Measurements from ENCODE around the gene CXCR2.
"Not testable (repeated sequence)": the region's sequence is repeated elsewhere in the genome, so short reads cannot be mapped to it uniquely, and the experiment has no call there.

Gene CXCR2

DNA sequence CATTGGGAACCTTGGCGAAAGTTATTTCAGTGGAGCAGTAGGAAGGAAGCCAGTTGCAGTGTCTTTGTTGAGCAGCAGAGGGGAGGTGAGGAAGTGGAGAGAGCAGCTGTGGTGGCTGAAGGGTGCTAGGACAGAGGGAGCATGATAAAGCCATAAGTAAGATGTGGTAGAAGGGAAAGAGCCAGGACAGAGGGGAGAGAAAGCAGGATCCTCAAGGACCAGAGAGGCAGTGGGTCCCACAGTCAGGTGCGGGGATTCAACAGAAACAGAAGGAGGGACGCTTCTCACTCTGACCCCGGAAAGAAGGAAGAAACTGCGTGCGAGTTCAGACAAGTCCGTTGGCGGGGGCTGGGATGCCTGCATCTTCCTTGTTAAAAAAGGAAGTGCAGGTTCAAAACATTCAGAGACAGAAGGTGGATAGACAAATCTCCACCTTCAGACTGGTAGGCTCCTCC lies at the start of gene CXCR2:
TSS of gene CXCR2 (plus strand) at position 403 of the 455 bp plus-strand sequence. CDS start 8,774 bp downstream, outside the sequence.
- DNase-seq: no peak

DNA sequence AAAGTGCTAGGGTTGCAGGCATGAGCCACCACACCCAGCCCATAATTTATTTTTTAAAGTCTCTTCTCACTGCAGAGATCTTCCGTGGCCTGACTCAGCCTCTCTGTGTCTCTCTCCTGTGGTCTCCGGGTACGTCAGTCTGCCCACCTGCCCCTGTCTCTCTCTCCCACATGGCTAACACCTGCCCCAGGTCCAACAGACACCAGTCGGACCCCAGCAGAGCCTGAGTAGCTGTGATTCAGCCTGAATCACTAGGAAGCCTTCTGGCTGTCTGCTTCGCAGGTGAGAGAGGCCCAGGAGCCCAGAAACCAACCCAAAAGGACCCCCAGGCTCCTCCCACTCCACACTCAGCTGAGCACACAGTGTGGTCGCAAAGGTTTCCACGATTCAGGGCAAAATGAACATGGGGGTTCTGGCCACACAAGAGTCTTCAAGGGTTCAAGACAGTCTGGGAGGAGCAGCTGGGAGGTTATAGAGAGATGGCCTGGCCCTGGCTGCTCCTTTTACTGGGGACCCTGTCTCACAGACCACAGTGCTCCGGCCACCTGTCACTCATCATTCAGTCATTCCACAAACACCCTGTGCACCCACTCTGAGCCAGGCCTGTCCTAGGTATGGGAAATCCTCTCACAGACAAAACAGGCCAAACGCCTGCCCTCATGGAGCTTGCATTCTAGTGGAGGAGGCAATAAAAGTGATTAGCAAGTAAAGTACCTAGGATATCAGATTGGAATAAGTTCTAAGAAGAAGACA lies 48.2 kb upstream of the CXCR2 start:
- DNase-seq: no peak

DNA sequence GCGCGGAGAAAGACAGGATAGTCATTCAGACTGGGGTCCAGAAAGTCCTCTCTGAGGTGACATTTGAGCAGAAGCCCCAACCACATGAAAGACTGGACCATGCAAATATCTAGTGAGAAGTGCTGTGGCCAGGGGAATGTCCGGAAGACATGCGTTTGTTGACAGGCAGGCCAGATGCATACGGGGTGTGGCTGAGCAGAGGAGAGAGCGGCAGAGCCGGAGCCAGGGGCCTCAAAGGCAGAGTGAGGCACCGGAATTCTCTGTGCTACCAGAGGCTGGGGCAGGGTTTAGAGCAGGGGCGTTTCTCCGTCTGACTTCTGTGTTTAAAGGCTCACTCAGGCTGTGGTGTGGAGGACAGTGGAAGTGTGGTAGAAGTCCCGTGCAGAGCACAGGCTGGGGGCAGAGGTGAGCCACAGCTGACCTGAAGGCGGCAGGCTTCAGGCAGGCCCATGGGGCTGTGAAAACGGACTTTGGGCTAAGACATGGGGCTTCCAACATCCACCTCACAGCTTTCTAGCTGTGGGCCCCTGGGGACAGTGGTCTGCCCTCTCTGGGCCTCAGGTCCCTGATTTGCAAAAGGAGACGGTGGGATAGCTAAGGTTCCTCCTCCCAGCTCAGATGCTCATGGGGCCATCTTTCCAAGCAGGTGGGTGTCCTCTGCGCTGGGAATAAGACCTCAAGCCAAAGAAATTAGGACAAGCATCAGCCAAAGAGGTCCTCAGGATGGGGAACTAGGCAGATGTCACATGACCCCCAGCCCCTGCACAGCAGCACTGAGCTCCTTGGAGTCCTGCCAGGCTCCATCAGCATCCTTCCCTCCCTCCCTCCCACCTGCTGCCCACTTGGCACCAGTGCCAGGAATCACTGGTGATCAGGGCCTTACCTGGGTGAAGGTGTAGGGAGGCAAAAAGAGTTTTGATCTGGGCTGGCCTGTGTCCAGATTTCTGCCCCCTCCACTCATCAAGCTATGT lies 45.6 kb upstream of the CXCR2 start:
- DNase-seq: no peak

- DNase-seq: no peak
These were observed 44.8 kb upstream of the CXCR2 start for GRCh38 chr2:218081063-218081462.

GRCh38 chr2:218081695-218082094 lies 44.1 kb upstream of the CXCR2 start:
- DNase-seq: no peak

- no peak for DNase-seq
These were observed 43.1 kb upstream of the CXCR2 start for GRCh38 chr2:218082586-218083351.

DNA sequence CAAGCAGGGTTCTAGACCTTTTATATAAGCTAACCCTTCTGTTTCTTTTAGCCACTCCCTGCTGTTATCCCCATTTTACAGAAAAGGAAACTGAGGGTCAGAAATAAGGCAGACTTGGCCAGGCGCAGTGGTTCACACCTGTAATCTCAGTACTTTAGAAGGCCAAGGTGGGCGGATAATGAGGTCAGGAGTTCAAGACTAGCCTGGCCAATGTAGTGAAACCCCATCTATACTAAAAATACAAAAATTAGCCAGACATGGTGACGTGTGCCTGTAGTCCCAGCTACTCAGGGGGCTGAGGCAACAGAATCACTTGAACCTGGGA lies 42.5 kb upstream of the CXCR2 start:
- no peak for DNase-seq

- DNase-seq: no peak
These were observed 39.4 kb upstream of the CXCR2 start for GRCh38 chr2:218086478-218086877.

- DNase-seq: no peak
These were observed 36.6 kb upstream of the CXCR2 start for GRCh38 chr2:218089259-218089658.

GRCh38 chr2:218091746-218092145 lies 34.1 kb upstream of the CXCR2 start:
- DNase-seq: no peak

DNA sequence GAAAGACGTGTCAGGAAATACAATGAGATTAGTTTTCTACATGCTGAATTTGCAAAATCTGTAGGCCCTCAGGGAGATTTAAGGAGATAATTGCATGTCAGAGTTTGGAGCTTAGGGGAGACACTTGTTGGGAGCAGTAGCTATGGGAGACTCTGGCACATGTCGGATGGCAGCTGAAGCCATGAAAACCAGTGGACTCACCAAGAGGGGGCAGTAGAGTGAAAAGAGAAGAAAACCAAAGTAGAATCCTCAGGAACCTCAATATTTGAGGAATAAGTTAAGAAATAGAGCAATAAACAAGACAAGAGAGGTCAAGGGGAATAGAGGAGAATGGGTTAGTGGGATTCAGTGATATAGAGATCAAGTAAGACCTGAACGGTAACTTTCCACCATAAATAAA lies 31.9 kb upstream of the CXCR2 start:
- no peak for DNase-seq

- no peak for DNase-seq
These were observed 30.0 kb upstream of the CXCR2 start for GRCh38 chr2:218095853-218096252.

DNA sequence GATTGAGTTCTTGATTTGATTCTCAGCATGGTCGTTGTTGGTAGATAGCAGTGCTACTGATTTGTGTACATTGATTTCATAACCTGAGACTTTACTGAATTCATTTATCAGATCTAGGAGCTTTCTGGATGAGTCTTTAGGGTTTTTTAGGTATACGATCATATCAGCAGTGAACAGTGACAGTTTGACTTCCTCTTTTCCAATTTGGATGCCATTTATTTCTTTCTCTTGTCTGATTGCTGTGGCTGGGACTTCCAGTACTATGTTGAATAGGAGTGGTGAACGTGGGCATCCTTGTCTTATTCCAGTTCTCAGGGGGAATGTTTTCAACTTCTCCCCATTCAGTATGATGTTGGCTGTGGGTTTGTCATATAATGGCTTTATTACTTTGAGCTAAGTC lies 27.9 kb upstream of the CXCR2 start:
- no peak for DNase-seq

DNA sequence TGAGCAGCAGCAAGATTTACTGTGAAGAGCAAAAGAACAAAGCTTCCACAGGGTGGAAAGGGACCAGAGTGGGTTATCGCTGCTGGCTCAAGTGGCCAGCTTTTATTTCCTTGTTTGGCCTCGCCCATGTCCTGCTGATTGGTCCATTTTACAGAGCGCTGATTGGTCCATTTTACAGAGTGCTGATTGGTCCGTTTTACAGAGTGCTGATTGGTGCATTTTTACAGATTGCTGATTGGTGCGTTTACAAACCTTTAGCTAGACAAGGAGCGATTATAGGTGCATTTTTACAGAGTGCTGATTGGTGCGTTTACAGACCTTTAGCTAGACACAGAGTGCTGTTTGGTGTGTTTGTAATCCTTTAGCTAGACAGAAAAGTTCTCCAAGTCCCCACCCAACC lies 17.0 kb upstream of the CXCR2 start:
- DNase-seq: not testable (repeated sequence)

DNA sequence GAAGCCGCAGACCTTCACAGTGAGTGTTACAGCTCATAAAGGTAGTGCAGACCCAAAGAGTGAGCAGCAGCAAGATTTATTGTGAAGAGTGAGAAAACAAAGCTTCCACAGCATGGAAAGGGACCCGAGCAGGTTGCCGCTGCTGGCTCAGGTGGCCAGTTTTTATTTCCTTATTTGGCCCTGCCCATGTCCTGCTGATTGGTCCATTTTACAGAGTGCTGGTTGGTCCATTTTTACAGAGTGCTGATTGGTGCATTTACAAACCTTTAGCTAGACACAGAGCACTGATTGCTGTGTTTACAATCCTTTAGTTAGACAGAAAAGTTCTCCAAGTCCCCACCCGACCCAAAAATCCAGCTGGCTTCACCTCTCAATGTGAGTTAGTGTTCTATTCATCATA lies 4.0 kb upstream of the CXCR2 start:
- not testable (repeated sequence) for DNase-seq

DNA sequence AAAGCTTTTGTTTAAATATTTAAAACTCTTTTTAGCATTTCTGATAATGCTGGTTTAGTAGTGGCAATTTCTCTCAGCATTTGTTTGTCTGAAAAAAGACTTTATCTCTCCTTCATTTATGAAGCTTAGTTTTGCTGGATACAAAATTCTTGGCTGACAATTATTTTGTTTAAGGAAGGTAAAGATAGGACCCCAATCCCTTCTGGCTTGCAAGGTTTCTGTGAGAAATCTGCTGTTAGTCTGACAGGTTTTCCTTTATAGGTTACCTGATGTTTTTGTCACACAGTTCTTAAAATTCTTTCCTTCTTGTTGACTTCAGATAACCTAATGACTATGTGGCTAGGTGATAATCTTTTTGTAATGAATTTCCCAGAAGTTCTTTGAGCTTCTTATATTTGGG lies 3.5 kb upstream of the CXCR2 start:
- not testable (repeated sequence) for DNase-seq

DNA sequence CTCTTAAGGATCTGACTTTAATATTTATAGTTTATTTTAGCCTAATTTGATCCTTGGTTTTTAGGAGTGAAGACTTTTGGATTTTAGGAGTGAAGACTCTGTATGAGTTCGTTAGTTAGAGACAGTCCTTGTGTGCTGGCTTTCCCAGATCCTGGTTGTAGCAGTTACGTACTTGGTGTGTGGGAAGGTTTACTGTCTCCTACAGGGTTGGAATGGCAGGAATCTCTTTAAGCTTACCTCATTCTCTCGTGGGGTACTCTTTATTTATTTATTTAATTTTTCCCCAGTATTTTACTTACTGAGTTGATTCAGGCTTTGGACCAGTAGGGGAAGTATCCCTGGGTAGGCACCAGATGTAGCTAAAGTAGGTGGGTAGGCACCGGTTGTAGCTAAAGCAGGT lies 1.8 kb upstream of the CXCR2 start:
- no peak for DNase-seq

DNA sequence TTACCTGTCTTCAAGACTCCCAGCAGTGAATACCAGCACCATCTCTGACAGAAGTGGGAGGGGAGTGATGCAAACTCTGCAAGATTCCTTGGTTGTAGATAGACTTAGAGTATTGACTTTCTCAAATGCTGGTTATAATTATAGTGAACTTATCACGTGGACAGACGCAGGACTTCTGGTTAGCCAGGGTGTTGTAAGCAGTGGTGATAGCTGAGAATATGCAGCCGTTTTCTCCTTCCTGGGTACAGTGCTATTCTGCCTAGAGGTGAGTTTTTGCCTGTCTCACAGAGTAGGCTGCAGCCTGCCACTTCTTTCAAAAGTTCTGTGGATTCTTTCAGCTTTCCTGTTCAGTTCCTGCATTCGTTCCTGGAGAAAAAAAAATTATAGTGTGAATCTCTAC lies 733 bp upstream of the CXCR2 start:
- DNase-seq: no peak

GRCh38 chr2:218127929-218128455 lies 2.2 kb downstream of the CXCR2 start:
- DNase-seq: no peak

- DNase-seq: no peak
These were observed 3.1 kb downstream of the CXCR2 start for GRCh38 chr2:218128781-218129457.

DNA sequence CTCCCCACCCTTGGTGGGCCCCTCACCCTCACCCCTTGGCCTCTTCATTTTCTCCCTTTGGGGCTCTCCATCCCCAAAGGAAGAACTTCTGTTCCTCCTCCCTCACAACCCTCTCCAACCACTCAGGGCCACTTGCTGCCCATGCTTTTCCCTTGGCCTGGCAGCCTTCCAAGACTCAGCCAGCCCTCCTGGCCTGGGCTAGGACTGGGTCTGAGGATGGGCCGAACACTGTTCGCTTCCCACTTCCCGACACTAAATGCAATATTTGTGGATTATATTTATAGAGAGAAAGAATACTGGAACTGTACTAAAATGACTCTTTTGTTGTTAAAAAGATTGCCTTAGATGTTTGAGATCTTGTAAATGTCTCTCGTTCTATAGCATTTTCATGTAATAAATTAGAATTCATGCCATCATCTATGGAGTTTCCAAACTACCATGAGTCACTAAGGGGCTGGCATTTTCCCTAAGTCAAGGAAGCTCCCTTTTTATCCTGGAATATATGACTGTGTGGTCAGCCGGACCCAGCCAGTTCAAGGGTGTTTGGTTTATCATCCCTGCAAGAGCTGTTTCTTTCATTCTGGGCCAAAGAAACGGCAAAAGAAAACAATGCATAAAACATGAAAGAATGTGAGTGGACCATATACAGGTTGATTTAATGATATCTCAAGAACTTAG lies 3.8 kb downstream of the CXCR2 start:
- no peak for DNase-seq

DNA sequence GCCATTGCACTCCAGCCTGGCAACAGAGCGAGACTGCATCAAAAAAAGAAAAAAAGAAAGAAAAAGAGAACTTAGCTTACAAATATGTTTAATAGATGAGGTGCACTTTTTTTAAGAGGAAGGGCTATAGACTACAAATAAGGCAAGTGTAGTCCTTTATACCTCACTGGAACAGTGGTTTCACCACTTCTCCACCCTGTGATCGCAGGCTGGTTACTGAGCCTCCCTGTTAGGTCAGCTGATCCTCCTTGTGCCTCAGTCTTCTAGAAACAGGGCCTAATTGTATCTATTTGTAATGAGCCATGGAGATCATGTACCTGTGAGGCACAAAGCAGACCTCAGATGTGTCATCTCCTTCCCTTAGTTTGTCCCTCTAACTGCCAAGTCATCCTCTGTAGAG lies 4.5 kb downstream of the CXCR2 start:
- no peak for DNase-seq
